RWPE2 (cell line): Measurements from ENCODE around the gene CDK5RAP3.

Source experiments
- ATAC-seq: fragments of 200-7000 bp; cut with Tn5 transposase; 3 replicates; pipeline ENCODE4 v1.9.1; 2021; ENCODE audit warnings: low read depth
- DNase-seq: peaks from one replicate; pipeline ENCODE4 v3.0.0-alpha.2; 2020; ENCODE audit warnings: low spot score
- H3K27ac ChIP-seq: fragments of 450-650 bp; 2 replicates; pipeline ENCODE4 v1.5.1; 2017; ENCODE audit warnings: mild to moderate bottlenecking; ENCODE audit not compliant: poor library complexity, severe bottlenecking
- H3K27me3 ChIP-seq: fragments of 250-450 bp; sonication (Bioruptor Pico); 2 replicates; pipeline ENCODE4 v1.5.1; 2021; ENCODE audit warnings: mild to moderate bottlenecking, moderate library complexity; ENCODE audit not compliant: insufficient read depth, poor library complexity, severe bottlenecking
- H3K36me3 ChIP-seq: fragments of 250-450 bp; sonication (Bioruptor Pico); 2 replicates; pipeline ENCODE4 v1.5.1; 2020; ENCODE audit warnings: low read depth, mild to moderate bottlenecking, moderate library complexity
- H3K4me1 ChIP-seq: fragments of 250-450 bp; sonication (Bioruptor Pico); 2 replicates; pipeline ENCODE4 v1.5.1; 2021; ENCODE audit warnings: mild to moderate bottlenecking, moderate library complexity; ENCODE audit not compliant: insufficient read depth, poor library complexity, severe bottlenecking
- H3K4me3 ChIP-seq: fragments of 250-450 bp; sonication (Bioruptor Pico); 2 replicates; pipeline ENCODE4 v1.5.1; 2021; ENCODE audit warnings: mild to moderate bottlenecking, moderate library complexity; ENCODE audit not compliant: severe bottlenecking
- H3K9me3 ChIP-seq: fragments of 250-450 bp; sonication (Bioruptor Pico); 2 replicates; pipeline ENCODE4 v1.5.1; 2021; ENCODE audit warnings: mild to moderate bottlenecking, moderate library complexity; ENCODE audit not compliant: severe bottlenecking
- CTCF ChIP-seq: fragments of 450-650 bp; IDR thresholded peaks from one replicate; pipeline ENCODE4 v1.5.1; 2017; ENCODE audit warnings: mild to moderate bottlenecking, moderate library complexity; ENCODE audit not compliant: poor library complexity, severe bottlenecking

CDK5RAP3 gene

GRCh38 chr17:47970725-47971499 lies at the start of gene CDK5RAP3:
CDK5RAP3 (plus strand) TSS chr17:47971113; CDS start chr17:47971147, 34 bp downstream.
- H3K27ac ChIP-seq, result peak within 1 kb of the TSS; percentile 40
- no peaks in the 10 kb centered on the region for H3K9me3 ChIP-seq
- peaks cover 30% of the 10 kb centered on the region for H3K36me3 ChIP-seq
- H3K4me3 ChIP-seq, result peak within 1 kb of the TSS; percentile 66
- peak; percentile 99 for TF ChIP-seq CTCF
- H3K4me1 ChIP-seq, result peaks cover 21% of the 10 kb centered on the region
- ATAC-seq (peak; percentile 91), DNase-seq (peak; percentile 100)
- no peaks in the 10 kb centered on the region for H3K27me3 ChIP-seq

GRCh38 chr17:47924785-47925677 lies 45.9 kb upstream of the CDK5RAP3 start:
- TF ChIP-seq CTCF, result no peak
- no peak overlapping the region for H3K27ac ChIP-seq
- DNase-seq (no peak), ATAC-seq (no peak)
- H3K36me3 ChIP-seq, result peaks cover 9% of the 10 kb centered on the region
- no peak overlapping the region for H3K4me3 ChIP-seq
- H3K4me1 ChIP-seq, result no peaks in the 10 kb centered on the region
- no peaks in the 10 kb centered on the region for H3K9me3 ChIP-seq
- no peaks in the 10 kb centered on the region for H3K27me3 ChIP-seq

- H3K27me3 ChIP-seq, result no peaks in the 10 kb centered on the region
- no peak for TF ChIP-seq CTCF
- DNase-seq (no peak), ATAC-seq (no peak)
- H3K9me3 ChIP-seq, result no peaks in the 10 kb centered on the region
- H3K27ac ChIP-seq, result no peak overlapping the region
- no peak overlapping the region for H3K4me3 ChIP-seq
- no peaks in the 10 kb centered on the region for H3K4me1 ChIP-seq
- peaks cover 9% of the 10 kb centered on the region for H3K36me3 ChIP-seq
Observed at GRCh38 chr17:47925678-47925988, 45.3 kb upstream of the CDK5RAP3 start.

- Histone ChIP-seq H3K27me3 (no peaks in the 10 kb centered on the region), H3K4me1 (no peaks in the 10 kb centered on the region), H3K27ac (no peak overlapping the region), H3K9me3 (no peaks in the 10 kb centered on the region), H3K36me3 (peaks cover 9% of the 10 kb centered on the region), H3K4me3 (no peak overlapping the region)
- ATAC-seq (no peak), DNase-seq (no peak)
- no peak for TF ChIP-seq CTCF
Observed at GRCh38 chr17:47927821-47928400, 43.0 kb upstream of the CDK5RAP3 start.
